ENCODE results near the gene GTF2F2.

DNA sequence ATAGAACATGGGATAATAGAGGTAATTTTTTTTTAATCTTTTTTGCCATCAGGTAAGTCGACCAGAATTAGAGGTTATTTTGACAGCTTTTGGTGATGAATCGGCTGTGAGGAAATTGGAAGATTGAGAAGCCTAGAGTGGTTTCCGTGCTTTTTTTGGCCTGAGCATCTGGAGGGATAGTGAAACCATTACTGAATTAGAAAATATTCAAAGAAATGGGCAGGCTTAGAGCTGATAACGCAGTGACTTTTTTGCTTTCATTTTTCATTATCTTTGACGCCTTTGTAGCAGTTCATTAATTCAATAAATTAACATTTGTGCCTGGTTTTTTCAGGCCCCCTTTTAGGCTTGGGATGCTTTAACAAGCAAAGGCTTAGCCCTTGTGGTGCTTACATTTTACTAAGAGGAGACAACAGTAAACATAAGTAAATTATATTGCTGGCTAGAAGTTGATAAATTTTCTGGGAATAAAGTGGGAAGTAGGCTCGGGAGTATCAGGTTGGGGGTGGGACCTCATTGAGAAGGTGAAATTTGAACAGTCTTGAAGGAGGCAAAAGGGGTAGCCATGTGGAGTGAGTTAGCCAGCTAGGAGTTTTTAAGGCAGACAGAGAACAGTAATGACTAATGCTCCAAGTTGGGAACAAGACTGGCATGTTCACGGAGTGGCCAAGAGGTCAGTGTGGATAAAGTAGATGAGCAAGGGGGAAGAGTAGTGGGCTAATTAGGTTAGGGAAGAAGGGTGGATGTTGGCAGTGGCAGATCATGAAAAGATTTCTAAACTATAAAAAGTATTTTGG lies 36.5 kb downstream of the GTF2F2 start:
- TF ChIP-seq, protein P1, sequence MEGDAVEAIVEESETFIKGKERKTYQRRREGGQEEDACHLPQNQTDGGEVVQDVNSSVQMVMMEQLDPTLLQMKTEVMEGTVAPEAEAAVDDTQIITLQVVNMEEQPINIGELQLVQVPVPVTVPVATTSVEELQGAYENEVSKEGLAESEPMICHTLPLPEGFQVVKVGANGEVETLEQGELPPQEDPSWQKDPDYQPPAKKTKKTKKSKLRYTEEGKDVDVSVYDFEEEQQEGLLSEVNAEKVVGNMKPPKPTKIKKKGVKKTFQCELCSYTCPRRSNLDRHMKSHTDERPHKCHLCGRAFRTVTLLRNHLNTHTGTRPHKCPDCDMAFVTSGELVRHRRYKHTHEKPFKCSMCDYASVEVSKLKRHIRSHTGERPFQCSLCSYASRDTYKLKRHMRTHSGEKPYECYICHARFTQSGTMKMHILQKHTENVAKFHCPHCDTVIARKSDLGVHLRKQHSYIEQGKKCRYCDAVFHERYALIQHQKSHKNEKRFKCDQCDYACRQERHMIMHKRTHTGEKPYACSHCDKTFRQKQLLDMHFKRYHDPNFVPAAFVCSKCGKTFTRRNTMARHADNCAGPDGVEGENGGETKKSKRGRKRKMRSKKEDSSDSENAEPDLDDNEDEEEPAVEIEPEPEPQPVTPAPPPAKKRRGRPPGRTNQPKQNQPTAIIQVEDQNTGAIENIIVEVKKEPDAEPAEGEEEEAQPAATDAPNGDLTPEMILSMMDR (IDR thresholded peaks at IDR 0.05), result no peak
- TF ChIP-seq POLR2AphosphoS5 (IDR thresholded peaks at IDR 0.05), result no peak
- TF ChIP-seq POLR2A (IDR thresholded peaks at IDR 0.05), result no peak
